ENCODE measurements around the gene XPO6.

The XPO6 gene

GRCh38 chr16:28145796-28146195 lies 66.0 kb downstream of the XPO6 start:
- H3K36me3 ChIP-seq (ENCODE audit: control insufficient read depth, low read depth, low read length), result peaks cover 58% of the 10 kb centered on the region

GRCh38 chr16:28140788-28141618 lies 70.8 kb downstream of the XPO6 start:
- Histone ChIP-seq H3K36me3 (ENCODE audit: control insufficient read depth, low read depth, low read length) (peaks cover 40% of the 10 kb centered on the region), H3K27ac (ENCODE audit: low read length) (no peak overlapping the region), H3K9ac (ENCODE audit: low read length) (no peak overlapping the region), H3K4me1 (ENCODE audit: control insufficient read depth, low read depth, low read length) (no peaks in the 10 kb centered on the region), H3K4me3 (ENCODE audit: low read length) (no peak overlapping the region), H3K9me3 (ENCODE audit: control insufficient read depth, low read depth, low read length) (no peaks in the 10 kb centered on the region), H3K27me3 (ENCODE audit: control insufficient read depth, insufficient read depth, low read length) (no peaks in the 10 kb centered on the region)

More at GRCh38 chr16:28145796-28146195, 66.0 kb downstream of the XPO6 start:
- Histone ChIP-seq H3K4me1 (ENCODE audit: control insufficient read depth, low read depth, low read length) (no peaks in the 10 kb centered on the region), H3K9ac (ENCODE audit: low read length) (no peak overlapping the region), H3K9me3 (ENCODE audit: control insufficient read depth, low read depth, low read length) (no peaks in the 10 kb centered on the region), H3K27ac (ENCODE audit: low read length) (no peak overlapping the region), H3K27me3 (ENCODE audit: control insufficient read depth, insufficient read depth, low read length) (no peaks in the 10 kb centered on the region), H3K4me3 (ENCODE audit: low read length) (no peak overlapping the region)

GRCh38 chr16:28139530-28139929 lies 72.2 kb downstream of the XPO6 start:
- Histone ChIP-seq H3K36me3 (ENCODE audit: control insufficient read depth, low read depth, low read length) (peaks cover 34% of the 10 kb centered on the region), H3K9me3 (ENCODE audit: control insufficient read depth, low read depth, low read length) (no peaks in the 10 kb centered on the region), H3K9ac (ENCODE audit: low read length) (no peak overlapping the region), H3K4me3 (ENCODE audit: low read length) (no peak overlapping the region), H3K4me1 (ENCODE audit: control insufficient read depth, low read depth, low read length) (no peaks in the 10 kb centered on the region), H3K27ac (ENCODE audit: low read length) (no peak overlapping the region), H3K27me3 (ENCODE audit: control insufficient read depth, insufficient read depth, low read length) (no peaks in the 10 kb centered on the region)

- no peaks in the 10 kb centered on the region for H3K9me3 ChIP-seq (ENCODE audit: control insufficient read depth, low read depth, low read length)
Observed at GRCh38 chr16:28136751-28137434, 74.9 kb downstream of the XPO6 start.

GRCh38 chr16:28133666-28134065 lies 78.1 kb downstream of the XPO6 start:
- Histone ChIP-seq H3K27me3 (ENCODE audit: control insufficient read depth, insufficient read depth, low read length) (no peaks in the 10 kb centered on the region), H3K27ac (ENCODE audit: low read length) (no peak overlapping the region), H3K4me1 (ENCODE audit: control insufficient read depth, low read depth, low read length) (no peaks in the 10 kb centered on the region), H3K9me3 (ENCODE audit: control insufficient read depth, low read depth, low read length) (no peaks in the 10 kb centered on the region), H3K36me3 (ENCODE audit: control insufficient read depth, low read depth, low read length) (peaks cover 65% of the 10 kb centered on the region), H3K9ac (ENCODE audit: low read length) (no peak overlapping the region), H3K4me3 (ENCODE audit: low read length) (no peak overlapping the region)

More at GRCh38 chr16:28136751-28137434, 74.9 kb downstream of the XPO6 start:
- H3K36me3 ChIP-seq (ENCODE audit: control insufficient read depth, low read depth, low read length), result peaks cover 42% of the 10 kb centered on the region
- H3K27me3 ChIP-seq (ENCODE audit: control insufficient read depth, insufficient read depth, low read length), result no peaks in the 10 kb centered on the region
- no peak overlapping the region for H3K27ac ChIP-seq (ENCODE audit: low read length)
- no peak overlapping the region for H3K4me3 ChIP-seq (ENCODE audit: low read length)
- H3K9ac ChIP-seq (ENCODE audit: low read length), result no peak overlapping the region
- H3K4me1 ChIP-seq (ENCODE audit: control insufficient read depth, low read depth, low read length), result no peaks in the 10 kb centered on the region

- Histone ChIP-seq H3K9ac (ENCODE audit: low read length) (no peak overlapping the region), H3K4me3 (ENCODE audit: low read length) (no peak overlapping the region), H3K36me3 (ENCODE audit: control insufficient read depth, low read depth, low read length) (peaks cover 82% of the 10 kb centered on the region), H3K9me3 (ENCODE audit: control insufficient read depth, low read depth, low read length) (no peaks in the 10 kb centered on the region), H3K27me3 (ENCODE audit: control insufficient read depth, insufficient read depth, low read length) (no peaks in the 10 kb centered on the region), H3K27ac (ENCODE audit: low read length) (no peak overlapping the region), H3K4me1 (ENCODE audit: control insufficient read depth, low read depth, low read length) (no peaks in the 10 kb centered on the region)
Observed at GRCh38 chr16:28131743-28132393, 79.9 kb downstream of the XPO6 start.

- no peaks in the 10 kb centered on the region for H3K27me3 ChIP-seq (ENCODE audit: control insufficient read depth, insufficient read depth, low read length)
- no peak overlapping the region for H3K27ac ChIP-seq (ENCODE audit: low read length)
- peaks cover 85% of the 10 kb centered on the region for H3K36me3 ChIP-seq (ENCODE audit: control insufficient read depth, low read depth, low read length)
- no peaks in the 10 kb centered on the region for H3K4me1 ChIP-seq (ENCODE audit: control insufficient read depth, low read depth, low read length)
- H3K9me3 ChIP-seq (ENCODE audit: control insufficient read depth, low read depth, low read length), result no peaks in the 10 kb centered on the region
- no peak overlapping the region for H3K9ac ChIP-seq (ENCODE audit: low read length)
- no peak overlapping the region for H3K4me3 ChIP-seq (ENCODE audit: low read length)
Observed at GRCh38 chr16:28131181-28131580, 80.6 kb downstream of the XPO6 start.

GRCh38 chr16:28130099-28131088 lies 81.4 kb downstream of the XPO6 start:
- Histone ChIP-seq H3K27me3 (ENCODE audit: control insufficient read depth, insufficient read depth, low read length) (no peaks in the 10 kb centered on the region), H3K36me3 (ENCODE audit: control insufficient read depth, low read depth, low read length) (peaks cover 93% of the 10 kb centered on the region), H3K4me3 (ENCODE audit: low read length) (no peak overlapping the region), H3K27ac (ENCODE audit: low read length) (no peak overlapping the region), H3K9me3 (ENCODE audit: control insufficient read depth, low read depth, low read length) (no peaks in the 10 kb centered on the region), H3K9ac (ENCODE audit: low read length) (no peak overlapping the region), H3K4me1 (ENCODE audit: control insufficient read depth, low read depth, low read length) (no peaks in the 10 kb centered on the region)

GRCh38 chr16:28126684-28127620 lies 84.8 kb downstream of the XPO6 start:
- no peak overlapping the region for H3K27ac ChIP-seq (ENCODE audit: low read length)
- no peaks in the 10 kb centered on the region for H3K27me3 ChIP-seq (ENCODE audit: control insufficient read depth, insufficient read depth, low read length)
- no peaks in the 10 kb centered on the region for H3K9me3 ChIP-seq (ENCODE audit: control insufficient read depth, low read depth, low read length)
- H3K9ac ChIP-seq (ENCODE audit: low read length), result no peak overlapping the region
- H3K4me3 ChIP-seq (ENCODE audit: low read length), result no peak overlapping the region
- H3K36me3 ChIP-seq (ENCODE audit: control insufficient read depth, low read depth, low read length), result peaks cover 89% of the 10 kb centered on the region
- no peaks in the 10 kb centered on the region for H3K4me1 ChIP-seq (ENCODE audit: control insufficient read depth, low read depth, low read length)

- no peak overlapping the region for H3K9ac ChIP-seq (ENCODE audit: low read length)
- no peaks in the 10 kb centered on the region for H3K9me3 ChIP-seq (ENCODE audit: control insufficient read depth, low read depth, low read length)
- H3K36me3 ChIP-seq (ENCODE audit: control insufficient read depth, low read depth, low read length), result peaks cover 89% of the 10 kb centered on the region
- H3K27me3 ChIP-seq (ENCODE audit: control insufficient read depth, insufficient read depth, low read length), result no peaks in the 10 kb centered on the region
- H3K4me3 ChIP-seq (ENCODE audit: low read length), result no peak overlapping the region
- no peaks in the 10 kb centered on the region for H3K4me1 ChIP-seq (ENCODE audit: control insufficient read depth, low read depth, low read length)
- no peak overlapping the region for H3K27ac ChIP-seq (ENCODE audit: low read length)
Observed at GRCh38 chr16:28125592-28125991, 86.2 kb downstream of the XPO6 start.

Measured in iPS-18a (cell line).